Immature natural killer cell (primary cell): ENCODE measurements around the gene SEPTIN2. TPM values are rescaled to one million over a fixed set of nuclear protein-coding genes. Genes with fewer than 3 reads are reported as not detected.

Source experiments
- DNase-seq, 3 donors: peaks; one replicate each; pipeline ENCODE4 v3.0.0; 2022; ENCODE audit warnings: mixed read lengths in 1 of 3
- H3K27ac Mint-ChIP-seq, 6 donors: one replicate each; pipeline ENCODE4 v1.8.0; 2020; ENCODE audit warnings: mixed read lengths in 6 of 6, mild to moderate bottlenecking in 5 of 6, inconsistent platforms in 4 of 6, moderate library complexity in 3 of 6
- H3K27me3 Mint-ChIP-seq, 3 donors: one replicate each; pipeline ENCODE4 v1.8.0; 2020 to 2021; ENCODE audit warnings: low read depth in 3 of 3, mild to moderate bottlenecking in 3 of 3, mixed read lengths in 3 of 3, moderate library complexity in 3 of 3, inconsistent platforms in 1 of 3
- H3K36me3 Mint-ChIP-seq, 3 donors: one replicate each; pipeline ENCODE4 v1.8.0; 2020; ENCODE audit warnings: mixed read lengths in 3 of 3, inconsistent platforms in 2 of 3, mild to moderate bottlenecking in 2 of 3
- H3K4me1 Mint-ChIP-seq, 2 donors: one replicate each; pipeline ENCODE4 v1.8.0; 2020; ENCODE audit warnings: inconsistent platforms in 2 of 2, mild to moderate bottlenecking in 2 of 2, mixed read lengths in 2 of 2, moderate library complexity in 1 of 2
- H3K4me3 Mint-ChIP-seq, 5 donors: one replicate each; pipeline ENCODE4 v1.8.0; 2020; ENCODE audit warnings: mild to moderate bottlenecking in 5 of 5, mixed read lengths in 5 of 5, inconsistent platforms in 3 of 5, moderate library complexity in 3 of 5
- H3K9me3 Mint-ChIP-seq, 6 donors: one replicate each; pipeline ENCODE4 v1.8.0; 2020; ENCODE audit warnings: mild to moderate bottlenecking in 6 of 6, mixed read lengths in 6 of 6, inconsistent platforms in 4 of 6, moderate library complexity in 3 of 6
- polyA plus RNA-seq, 3 donors: library from polyadenylated mRNA; unstranded; fragments of 300-500 nt; fragmentation: Illumina TruSeq; gene quantifications; one replicate each; pipeline ENCODE4 v1.2.3, GENCODE V29; 2021

SEPTIN2 gene
- 100 to 1,000 TPM; 204 to 249 (median 207) TPM for polyA plus RNA-seq

GRCh38 chr2:241315879-241316631 is at the start of gene SEPTIN2:
TSS of gene SEPTIN2 (plus strand) at chr2:241315925. CDS start at chr2:241324233, 8,308 bp downstream.
- Mint-ChIP-seq H3K27ac (peak within 1 kb of the TSS; percentile 96 to 100 (median 99)), H3K27me3 (peaks cover 14 to 22% (median 15%) of the 10 kb centered on the region in 3 donors), H3K36me3 (peaks cover 0 to 4% (median 0%) of the 10 kb centered on the region in 3 donors), H3K4me3 (peak within 1 kb of the TSS; percentile 95 to 100 (median 98)), H3K4me1 (peaks cover 72 to 73% of the 10 kb centered on the region in 2 donors), H3K9me3 (no peaks in the 10 kb centered on the region)
- DNase-seq = peak; percentile 86 to 89 (median 88)

DNA sequence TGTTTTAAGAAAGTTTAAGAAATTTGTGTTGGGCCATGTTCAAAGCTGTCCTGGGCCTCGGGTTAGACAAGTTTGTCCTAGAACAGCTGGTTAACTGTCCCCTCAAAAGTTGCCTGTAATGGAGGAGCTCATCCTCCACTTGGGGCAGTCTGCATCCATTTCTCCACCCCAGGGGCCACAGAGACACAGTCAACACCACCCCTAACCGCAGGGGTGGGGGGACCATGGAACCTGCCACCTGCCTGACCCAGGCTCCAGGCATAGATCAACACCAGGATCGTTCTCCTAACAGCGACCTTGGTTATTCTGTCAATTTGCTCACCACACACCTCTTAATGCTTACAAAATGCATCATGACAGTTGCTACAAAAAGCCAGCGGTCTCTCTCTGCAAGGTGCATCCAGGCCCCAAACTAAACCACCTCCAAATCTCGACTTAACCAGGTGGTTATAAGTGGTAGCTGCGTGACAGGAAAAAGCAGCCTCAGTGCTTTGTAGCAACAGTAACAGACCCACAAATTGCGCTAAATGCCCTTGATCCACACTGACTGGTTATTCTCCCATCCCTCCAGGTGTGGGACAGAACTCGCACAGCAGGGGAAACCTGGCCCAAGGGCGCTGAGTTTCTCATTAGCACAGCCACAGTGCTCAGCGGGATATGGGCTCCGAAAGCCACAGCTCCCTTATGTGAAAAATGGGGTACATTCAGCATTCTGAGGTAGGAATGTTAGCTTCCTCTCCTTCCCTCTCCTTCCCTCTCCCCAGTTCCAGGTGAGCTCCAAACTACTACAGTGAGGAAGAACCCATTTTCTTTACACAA is 48.3 kb upstream of the SEPTIN2 start:
- no peaks in the 10 kb centered on the region for H3K9me3 Mint-ChIP-seq
- no peak for DNase-seq
- peaks cover 41 to 43% of the 10 kb centered on the region in 2 donors for H3K4me1 Mint-ChIP-seq
- peaks cover 5 to 29% (median 19%) of the 10 kb centered on the region in 3 donors for H3K36me3 Mint-ChIP-seq
- peak overlapping the region in 4 of 6 donors; percentile 2 to 81 (median 41) for H3K27ac Mint-ChIP-seq
- H3K27me3 Mint-ChIP-seq = peaks cover 4 to 8% (median 7%) of the 10 kb centered on the region in 3 donors
- H3K4me3 Mint-ChIP-seq = no peak overlapping the region

- Mint-ChIP-seq H3K36me3 (peaks cover 1 to 20% (median 11%) of the 10 kb centered on the region in 3 donors), H3K4me3 (no peak overlapping the region), H3K27ac (peak overlapping the region in 5 of 6 donors; percentile 2 to 81 (median 12)), H3K9me3 (no peaks in the 10 kb centered on the region), H3K27me3 (peaks cover 4 to 12% (median 7%) of the 10 kb centered on the region in 3 donors), H3K4me1 (peaks cover 46 to 48% of the 10 kb centered on the region in 2 donors)
- no peak for DNase-seq
Measured at GRCh38 chr2:241268306-241268705, 47.4 kb upstream of the SEPTIN2 start.

DNA sequence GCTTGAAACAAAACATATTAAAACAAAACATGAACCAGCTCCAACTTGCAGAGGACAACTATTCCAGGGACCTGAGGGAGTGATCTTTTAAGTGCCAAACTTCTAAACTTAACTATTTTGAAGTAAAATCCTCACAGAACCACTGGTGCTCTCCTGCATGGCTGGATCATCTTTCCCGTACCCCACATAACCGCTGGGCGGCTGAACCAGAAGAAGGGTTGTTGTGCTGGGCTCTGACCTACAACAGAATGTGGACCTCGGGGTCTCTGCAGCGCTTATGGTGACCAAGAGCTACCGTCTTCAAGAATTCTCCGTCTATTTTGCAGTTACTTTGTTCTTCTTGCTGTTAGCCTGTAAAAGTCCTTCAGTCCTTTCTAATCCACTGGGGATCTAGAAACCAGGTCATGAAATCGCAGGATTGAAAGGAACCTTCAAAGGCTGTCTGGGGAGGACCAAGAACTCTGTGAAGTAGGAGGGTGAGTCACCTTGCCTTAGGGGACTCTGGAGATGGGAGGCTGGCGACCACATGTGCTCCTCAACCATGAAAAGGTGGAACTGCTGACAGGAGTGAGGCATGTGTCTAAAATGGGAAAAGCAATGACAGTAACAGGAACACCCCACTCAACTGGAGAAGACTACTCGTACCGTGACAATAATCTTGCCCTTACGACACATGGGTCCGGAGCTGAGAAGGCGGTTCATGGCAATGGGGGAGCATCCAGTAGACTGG is 46.8 kb upstream of the SEPTIN2 start:
- Mint-ChIP-seq H3K4me3 (peak overlapping the region in 1 of 5 donors; percentile 3), H3K27me3 (peaks cover 4 to 13% (median 8%) of the 10 kb centered on the region in 3 donors), H3K9me3 (no peaks in the 10 kb centered on the region), H3K27ac (peak overlapping the region in 4 of 6 donors; percentile 54 to 85 (median 66)), H3K36me3 (peaks cover 0 to 14% (median 6%) of the 10 kb centered on the region in 3 donors), H3K4me1 (peaks cover 51 to 53% of the 10 kb centered on the region in 2 donors)
- DNase-seq = no peak

DNA sequence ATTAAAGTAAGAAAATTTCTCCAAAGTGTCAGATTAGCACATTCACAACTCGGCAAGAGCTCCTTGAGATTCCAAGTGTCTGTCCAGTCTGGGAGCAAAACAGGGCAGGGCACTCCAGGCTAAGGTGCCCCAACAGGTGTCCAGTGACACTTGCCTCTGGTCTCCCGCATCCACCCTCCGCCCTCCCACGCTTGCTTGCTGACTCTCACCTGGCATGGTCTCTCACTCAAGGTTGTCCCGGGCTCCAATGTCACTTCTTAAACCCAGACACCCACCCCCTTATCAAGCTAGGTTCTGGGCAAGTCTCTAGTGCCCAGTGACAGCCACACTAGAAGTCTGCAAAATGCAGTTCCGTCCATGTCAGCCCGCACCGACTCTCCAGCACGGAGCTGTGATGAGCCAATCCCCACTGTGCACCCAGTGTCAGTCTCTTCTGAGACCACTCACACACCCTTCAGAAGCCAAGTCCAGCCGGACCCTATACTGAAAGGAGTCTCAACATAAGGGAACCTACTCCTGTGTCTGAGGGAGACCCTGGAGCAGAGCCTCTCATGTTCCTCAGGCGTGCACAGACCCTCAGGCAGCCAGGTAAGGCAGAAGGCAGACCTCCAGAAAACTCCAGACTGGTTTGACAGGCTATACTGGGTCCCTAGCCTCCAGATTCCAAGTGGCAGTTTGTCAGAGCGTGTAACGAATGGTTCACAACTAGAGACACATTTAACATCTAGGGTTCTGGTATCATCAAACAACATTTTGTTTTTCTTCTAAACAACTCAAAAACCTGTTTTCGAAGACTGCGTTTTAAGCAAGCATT is 45.8 kb upstream of the SEPTIN2 start:
- H3K27me3 Mint-ChIP-seq = peaks cover 4 to 13% (median 10%) of the 10 kb centered on the region in 3 donors
- peak overlapping the region in 4 of 5 donors; percentile 29 to 98 (median 65) for H3K4me3 Mint-ChIP-seq
- peaks cover 56 to 57% of the 10 kb centered on the region in 2 donors for H3K4me1 Mint-ChIP-seq
- peaks cover 0 to 11% (median 5%) of the 10 kb centered on the region in 3 donors for H3K36me3 Mint-ChIP-seq
- DNase-seq = no peak
- no peaks in the 10 kb centered on the region for H3K9me3 Mint-ChIP-seq
- peak overlapping the region in 3 of 6 donors; percentile 24 to 98 (median 45) for H3K27ac Mint-ChIP-seq

GRCh38 chr2:241270531-241270930 is 45.2 kb upstream of the SEPTIN2 start:
- Mint-ChIP-seq H3K27ac (peak overlapping the region in 5 of 6 donors; percentile 26 to 98 (median 93)), H3K9me3 (peaks cover 0 to 2% (median 0%) of the 10 kb centered on the region in 6 donors), H3K4me1 (peaks cover 56 to 60% of the 10 kb centered on the region in 2 donors), H3K27me3 (peaks cover 4 to 13% (median 10%) of the 10 kb centered on the region in 3 donors), H3K36me3 (peaks cover 0 to 11% (median 5%) of the 10 kb centered on the region in 3 donors), H3K4me3 (peak overlapping the region; percentile 96 to 98 (median 97))
- DNase-seq = no peak

DNA sequence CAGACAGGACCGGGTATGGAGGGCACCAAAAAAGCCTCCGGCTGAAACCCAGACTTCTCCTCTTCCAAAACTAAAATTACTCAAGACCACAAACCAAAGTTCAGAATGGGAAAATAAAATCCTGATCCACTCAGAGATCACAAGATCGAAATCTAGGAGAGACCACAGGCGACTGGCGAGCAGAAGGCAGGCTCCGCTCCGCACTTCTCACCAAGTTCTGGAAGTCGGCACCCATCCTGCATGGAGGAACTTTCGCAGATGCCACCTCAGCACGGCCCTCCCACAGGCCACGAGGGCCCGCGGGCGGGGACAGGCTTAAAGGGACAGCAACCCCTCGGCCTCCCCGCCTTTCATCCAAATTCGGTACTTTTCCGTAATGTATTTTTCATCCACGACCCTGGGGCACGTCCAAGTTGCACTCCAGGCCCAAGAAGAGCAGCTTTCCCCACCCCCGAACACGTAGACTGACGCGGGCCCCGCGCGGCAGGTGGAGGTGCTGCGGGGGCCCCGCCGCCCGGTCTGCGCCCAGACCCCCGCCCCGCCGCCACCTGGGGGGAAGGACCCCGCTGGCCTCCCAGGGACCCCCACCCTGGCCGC is 43.9 kb upstream of the SEPTIN2 start:
- peak; percentile 59 to 63 (median 63) for DNase-seq
- Mint-ChIP-seq H3K36me3 (peaks cover 0 to 4% (median under 1%) of the 10 kb centered on the region in 3 donors), H3K4me1 (peaks cover 54 to 60% of the 10 kb centered on the region in 2 donors), H3K4me3 (peak overlapping the region; percentile 96 to 98 (median 97)), H3K9me3 (peaks cover 0 to 2% (median 0%) of the 10 kb centered on the region in 6 donors), H3K27me3 (peaks cover 4 to 13% (median 10%) of the 10 kb centered on the region in 3 donors), H3K27ac (peak overlapping the region; percentile 77 to 98 (median 94))

DNA sequence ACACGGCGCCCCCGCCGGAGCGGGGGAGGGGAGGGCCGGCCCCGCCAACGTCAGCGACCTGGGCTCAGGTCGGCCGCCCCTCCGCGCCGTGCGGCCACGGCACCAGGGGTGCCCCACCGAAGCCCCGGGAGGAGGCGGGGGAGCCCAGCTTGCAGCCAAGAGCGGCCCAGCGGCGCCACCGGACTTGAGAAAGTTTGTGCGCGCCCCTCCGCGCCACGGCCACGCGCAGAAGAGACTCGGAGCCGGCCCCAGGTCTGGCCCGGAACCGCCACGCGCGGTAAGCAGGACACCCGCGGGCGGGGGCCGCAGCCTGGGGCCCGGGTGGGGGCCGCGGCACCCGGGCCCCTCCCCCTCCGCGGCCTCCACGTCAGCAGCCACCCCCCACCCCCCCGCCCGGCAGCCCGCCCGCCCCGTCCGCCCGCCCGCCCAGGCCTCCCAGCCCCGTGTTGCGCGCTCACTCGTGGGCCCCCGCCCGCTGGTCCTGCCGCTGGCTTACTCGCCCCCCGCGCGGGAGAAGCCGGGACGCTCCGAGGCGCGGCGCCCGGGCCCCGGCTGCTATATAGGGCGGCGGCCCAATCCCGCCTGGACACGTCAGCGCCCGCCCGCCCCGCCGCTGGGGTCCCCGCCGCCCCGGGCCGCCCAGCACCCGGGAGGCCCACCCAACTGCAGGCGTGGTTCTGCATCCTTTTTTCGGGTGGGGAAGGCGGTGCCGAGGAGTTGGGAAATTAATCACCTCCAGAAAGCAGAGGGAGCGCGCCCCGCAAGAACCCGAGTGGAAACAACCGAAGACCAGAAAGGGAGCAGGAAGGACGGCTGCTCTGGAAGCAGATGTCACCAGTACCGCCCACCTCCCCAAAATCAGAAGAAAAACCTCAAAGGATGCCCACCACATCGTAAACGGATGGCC is 43.2 kb upstream of the SEPTIN2 start:
- Mint-ChIP-seq H3K36me3 (no peaks in the 10 kb centered on the region), H3K4me1 (peaks cover 51 to 60% of the 10 kb centered on the region in 2 donors), H3K27me3 (peaks cover 4 to 13% (median 10%) of the 10 kb centered on the region in 3 donors), H3K4me3 (peak overlapping the region; percentile 73 to 84 (median 76)), H3K9me3 (peaks cover 0 to 2% (median 0%) of the 10 kb centered on the region in 6 donors), H3K27ac (peak overlapping the region; percentile 18 to 93 (median 76))
- DNase-seq = peak; percentile 53 to 58 (median 54)

DNA sequence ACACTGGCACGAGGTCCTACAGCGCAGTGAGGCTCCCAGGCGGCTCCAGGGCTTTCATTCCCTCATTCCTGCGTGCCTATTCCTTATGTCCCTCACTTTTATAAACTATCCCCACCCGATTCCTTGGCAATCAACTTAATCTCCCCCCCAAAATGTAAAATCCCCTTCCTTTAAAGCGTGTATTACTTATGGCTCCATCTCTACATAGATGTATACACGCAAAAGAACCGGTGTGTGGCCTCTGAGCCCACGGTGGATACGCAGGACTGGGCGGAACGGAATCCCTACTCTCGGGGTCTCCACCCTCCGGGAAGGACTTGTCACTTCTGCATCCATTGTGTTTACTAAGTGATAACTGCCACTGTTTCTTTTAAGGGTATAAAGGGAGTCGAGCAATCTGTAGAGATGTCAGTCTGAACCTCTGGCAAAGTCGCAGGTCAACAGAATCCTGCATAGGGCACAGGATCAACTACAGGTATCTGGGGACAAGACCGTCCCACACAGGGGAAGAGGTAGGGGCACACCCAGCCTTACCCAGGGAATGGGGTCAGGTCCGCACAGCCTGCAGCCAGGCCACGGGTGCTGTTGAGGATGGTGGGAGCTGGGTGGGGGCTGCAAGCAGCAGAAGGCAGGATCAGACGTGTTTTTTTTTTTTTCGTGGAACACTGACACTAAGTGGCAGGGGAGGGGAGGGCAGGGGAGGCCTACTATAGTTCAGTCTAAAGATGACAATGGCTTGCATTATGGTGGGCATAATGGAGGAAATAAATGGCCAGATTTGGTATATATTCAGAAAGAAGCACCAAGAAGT is 42.3 kb upstream of the SEPTIN2 start:
- DNase-seq = no peak

DNA sequence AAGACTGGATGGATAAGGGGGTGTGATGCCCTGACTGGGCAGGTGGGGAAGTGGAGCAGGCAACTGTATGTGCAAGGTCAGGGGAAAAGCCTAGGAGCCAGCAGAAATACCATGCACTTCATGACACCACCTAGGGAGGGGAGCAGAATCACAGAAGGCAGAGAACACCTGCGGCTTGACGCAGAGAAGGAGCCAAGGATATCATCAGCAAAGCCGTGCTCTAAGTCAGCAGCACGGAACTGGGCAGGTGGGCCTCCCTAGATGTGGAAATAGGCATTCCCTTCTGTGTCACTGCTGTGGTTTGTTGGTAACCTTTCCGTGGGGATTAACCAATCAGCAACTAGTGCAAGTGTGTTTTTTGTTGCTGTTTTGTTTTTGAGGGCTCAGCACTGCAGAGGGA is 41.6 kb upstream of the SEPTIN2 start:
- peaks cover 0 to 2% (median 0%) of the 10 kb centered on the region in 6 donors for H3K9me3 Mint-ChIP-seq
- H3K27me3 Mint-ChIP-seq = peaks cover 4 to 11% (median 7%) of the 10 kb centered on the region in 3 donors
- no peaks in the 10 kb centered on the region for H3K36me3 Mint-ChIP-seq
- H3K4me1 Mint-ChIP-seq = peaks cover 41 to 46% of the 10 kb centered on the region in 2 donors
- H3K27ac Mint-ChIP-seq = peak overlapping the region in 4 of 6 donors; percentile 58 to 77 (median 64)
- DNase-seq = no peak
- H3K4me3 Mint-ChIP-seq = peak overlapping the region in 3 of 5 donors; percentile 18 to 84 (median 73)

More for the DNA sequence above, 42.3 kb upstream of the SEPTIN2 start:
- Mint-ChIP-seq H3K27me3 (peaks cover 4 to 13% (median 7%) of the 10 kb centered on the region in 3 donors), H3K4me3 (peak overlapping the region; percentile 73 to 84 (median 76)), H3K36me3 (no peaks in the 10 kb centered on the region), H3K9me3 (peaks cover 0 to 2% (median 0%) of the 10 kb centered on the region in 6 donors), H3K27ac (peak overlapping the region; percentile 58 to 81 (median 72)), H3K4me1 (peaks cover 45 to 51% of the 10 kb centered on the region in 2 donors)
